GM21737 (cell line): Measurements from ENCODE around the gene CARD11.
"Not testable (repeated sequence)": the region's sequence is repeated elsewhere in the genome, so short reads cannot be mapped to it uniquely, and the experiment has no call there.

Experiments
- ATAC-seq: cut with Tn5 transposase; IDR thresholded peaks from one replicate; pipeline ENCODE4 v1.9.1; 2021; ENCODE audit warnings: mild to moderate bottlenecking, moderate library complexity; ENCODE audit not compliant: unreplicated experiment

The CARD11 gene

DNA sequence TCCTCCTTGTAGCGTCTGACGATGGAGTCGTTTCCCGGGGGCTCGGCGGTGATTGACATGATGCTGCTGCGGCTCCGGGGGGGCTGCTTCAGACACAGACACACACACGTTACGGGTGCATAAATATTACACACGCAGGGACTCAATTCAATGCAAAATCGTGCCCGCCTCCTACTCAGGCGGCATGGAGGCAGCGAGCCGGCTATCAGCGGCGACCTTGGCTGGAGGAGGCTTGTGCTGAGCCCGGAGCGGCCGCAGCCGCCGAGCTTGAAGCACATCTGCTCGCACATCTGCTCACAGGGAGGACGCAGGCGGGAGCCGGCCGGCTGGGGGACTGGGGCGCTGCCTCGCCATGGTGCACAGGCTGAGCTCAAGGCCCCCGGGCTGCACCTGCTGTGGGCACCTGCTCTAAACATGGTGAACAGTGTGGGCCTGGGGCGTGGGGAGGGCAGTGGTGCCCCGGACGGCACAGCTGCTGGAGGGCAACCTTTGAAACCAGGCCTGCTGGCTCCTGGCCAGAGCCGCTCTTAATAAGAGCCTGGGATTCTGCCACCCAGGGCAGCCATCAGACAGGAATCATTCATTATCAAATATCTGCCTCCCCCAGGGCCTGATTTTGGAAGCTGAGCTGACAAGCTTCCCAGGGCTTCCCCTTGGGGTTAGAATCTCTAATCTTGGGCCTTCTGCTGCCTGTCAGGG, 114.9 kb downstream of the CARD11 start:
- ATAC-seq: no peak

DNA sequence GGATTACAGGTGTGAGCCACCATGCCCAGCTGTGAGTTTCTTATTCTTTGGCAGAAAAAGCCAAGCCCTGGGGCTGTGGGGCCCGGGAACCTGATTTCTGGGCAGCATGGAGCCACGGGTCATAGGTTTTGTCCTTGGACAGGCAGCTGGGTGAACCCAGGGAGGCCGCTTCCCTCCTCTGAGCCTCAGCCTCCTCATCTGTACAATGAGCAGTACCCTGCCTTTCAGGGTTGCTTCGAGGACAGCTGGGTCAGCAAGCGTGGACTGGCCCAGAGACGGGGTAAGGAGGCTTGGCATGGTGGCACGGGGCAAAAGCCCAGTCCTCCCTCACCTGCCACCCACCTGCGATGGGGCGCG, 115.4 kb downstream of the CARD11 start:
- no peak for ATAC-seq

DNA sequence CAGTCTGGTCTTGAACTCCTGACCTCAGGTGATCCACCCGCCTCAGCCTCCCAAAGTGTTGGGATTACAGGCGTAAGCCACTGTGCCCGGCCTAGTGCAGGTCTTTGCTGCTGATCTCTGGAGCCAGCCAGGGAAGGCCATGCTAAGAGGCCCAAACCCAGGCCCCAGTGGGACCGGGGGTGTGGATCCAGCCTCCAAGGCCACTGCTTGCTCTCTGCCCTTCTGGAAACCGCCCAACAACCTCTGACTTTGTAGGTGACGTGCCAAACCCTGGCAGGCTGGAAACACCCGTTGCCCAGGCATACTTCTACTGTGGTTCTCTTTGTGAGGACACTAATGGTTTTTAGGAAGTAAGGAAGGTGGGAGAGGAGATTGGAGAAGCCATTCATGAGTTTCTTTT, 116.1 kb downstream of the CARD11 start:
- no peak for ATAC-seq

DNA sequence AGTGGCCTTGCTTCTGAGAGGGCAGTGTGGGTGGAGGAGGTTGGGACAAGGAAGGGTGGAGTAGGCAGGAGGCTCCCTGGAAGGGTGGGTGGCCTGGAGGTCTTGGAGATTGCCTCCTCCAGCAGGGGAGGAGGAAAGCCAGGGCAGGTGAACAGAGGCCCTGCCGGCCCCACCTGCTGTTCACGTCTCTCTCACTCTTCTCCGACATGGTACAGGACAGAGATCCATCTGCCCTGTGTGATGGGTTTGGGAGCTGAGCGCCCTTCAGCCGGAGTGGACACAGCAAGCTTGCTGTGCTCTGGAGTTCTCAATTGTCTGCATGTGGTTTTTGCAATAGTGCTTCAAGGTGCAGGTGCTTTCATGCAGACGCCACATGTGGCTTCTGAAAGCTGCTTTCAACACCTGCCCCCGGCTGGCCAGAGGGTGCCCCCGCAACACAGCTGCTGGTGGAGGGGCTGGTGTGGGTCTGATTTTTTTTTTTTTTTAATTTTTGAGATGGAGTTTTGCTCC, 116.7 kb downstream of the CARD11 start:
- ATAC-seq: no peak

DNA sequence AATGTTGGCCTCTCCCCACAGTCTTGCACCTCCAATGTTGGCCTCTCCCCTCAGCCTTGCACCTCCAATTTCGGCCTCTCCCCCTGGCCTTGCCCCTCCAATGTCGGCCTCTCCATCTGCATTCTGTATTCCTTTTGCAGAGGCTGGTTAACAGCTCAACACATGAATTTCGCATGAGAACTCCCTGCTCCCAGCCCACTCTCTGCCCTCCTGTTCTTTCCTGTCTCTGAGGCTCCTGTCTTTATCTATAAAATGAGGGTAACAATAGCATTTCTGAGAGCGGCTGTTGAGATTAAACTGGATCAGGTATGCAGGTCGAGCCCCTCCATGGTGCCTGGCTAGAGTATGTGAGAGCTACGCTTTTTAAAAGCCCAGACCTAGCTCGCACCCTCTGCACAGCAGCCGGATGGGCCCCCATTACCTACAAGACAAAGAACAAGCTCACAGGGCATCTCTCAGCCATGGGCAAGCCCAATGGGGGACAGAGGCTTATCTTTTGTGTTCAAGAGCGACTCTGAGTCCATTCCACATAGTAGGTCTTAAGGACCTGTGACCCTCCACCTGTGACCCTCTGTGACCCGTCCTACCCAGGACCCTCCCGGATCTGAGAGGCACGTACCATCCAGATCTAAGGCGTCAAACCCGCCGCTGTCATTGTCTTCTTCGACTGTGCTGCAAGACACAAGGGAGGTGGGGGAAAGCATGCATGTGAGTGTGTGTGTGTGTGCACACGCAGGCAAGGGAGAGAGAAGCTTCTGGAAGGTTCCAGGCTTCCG, 117.4 kb downstream of the CARD11 start:
- no peak for ATAC-seq

DNA sequence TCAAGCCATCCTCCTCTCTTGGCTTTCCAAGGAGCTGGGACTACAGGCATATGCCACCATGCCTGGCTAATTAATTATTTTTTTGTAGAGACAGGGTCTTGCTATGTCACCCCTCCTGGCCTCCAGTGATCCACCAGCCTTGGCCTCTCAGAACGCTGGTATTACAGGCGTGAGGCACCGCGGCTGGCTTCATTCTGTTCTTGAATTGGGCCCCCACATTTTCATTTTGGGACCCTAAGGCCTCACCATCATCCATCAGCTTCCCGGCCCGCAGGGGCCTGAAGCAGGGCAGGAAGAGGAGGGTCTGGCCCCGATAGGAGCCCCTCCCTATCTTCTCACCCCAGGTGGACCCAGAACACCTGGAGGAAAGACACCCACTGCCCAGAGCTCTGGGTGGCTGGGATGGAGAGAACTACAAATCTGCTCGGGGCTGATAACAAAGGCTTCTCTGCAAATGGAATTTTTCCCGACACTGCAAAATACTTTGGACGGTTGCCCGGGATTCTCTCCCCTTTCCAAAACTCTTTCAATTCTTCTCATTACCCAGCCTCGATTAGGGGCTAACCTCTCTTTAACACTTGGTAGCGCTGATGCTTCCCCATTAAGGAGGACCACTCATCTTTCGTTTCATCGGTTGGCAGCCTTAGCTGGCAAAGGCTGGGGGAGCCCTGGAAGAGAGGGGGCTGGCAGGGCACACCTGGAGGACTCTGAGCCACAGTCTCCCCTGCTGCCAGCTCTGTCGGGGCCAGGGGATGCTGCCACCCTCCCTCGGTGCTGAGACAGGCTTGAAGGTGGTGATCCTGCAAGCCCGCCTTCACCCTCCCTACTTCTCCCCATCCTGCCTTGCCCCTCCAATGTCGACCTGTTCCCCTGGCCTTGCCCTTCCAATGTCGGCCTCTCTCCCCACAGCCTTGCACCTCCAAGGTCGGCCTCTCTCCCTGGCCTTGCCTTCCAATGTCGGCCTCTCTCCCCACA, 118.5 kb downstream of the CARD11 start:
- no peak for ATAC-seq

DNA sequence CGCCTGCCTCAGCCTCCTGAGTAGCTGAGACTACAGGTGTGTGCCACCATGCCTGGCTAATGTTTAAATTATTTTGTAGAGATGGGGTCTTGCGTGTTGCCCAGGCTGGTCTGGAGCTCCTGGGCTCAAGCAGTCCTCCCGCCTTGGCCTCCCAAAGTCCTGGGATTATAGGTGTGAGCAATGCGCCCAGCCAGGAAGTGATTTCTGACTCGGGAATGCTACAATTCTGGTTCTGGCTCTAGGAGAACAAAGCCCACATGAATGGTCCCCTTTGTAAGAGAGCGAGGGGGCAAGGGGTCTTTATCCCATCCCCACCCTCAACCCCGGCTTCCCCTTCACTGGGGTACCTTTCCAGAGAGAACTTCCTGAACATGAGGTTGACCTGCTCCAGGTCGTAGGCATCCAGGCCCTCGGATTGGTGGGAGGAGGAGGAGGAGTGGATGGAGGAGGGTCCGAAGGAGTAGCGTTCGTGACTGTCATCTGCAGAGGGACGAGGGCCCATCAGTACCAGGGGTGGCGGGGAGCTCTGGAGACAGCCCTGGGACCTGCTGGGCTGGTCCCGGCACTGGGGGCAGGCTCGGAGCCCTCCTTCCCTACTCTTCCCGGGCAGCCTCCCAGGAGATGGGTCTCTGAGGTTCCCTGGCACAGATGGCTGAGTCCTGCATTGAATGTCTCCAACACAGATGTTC, 119.6 kb downstream of the CARD11 start:
- no peak for ATAC-seq

DNA sequence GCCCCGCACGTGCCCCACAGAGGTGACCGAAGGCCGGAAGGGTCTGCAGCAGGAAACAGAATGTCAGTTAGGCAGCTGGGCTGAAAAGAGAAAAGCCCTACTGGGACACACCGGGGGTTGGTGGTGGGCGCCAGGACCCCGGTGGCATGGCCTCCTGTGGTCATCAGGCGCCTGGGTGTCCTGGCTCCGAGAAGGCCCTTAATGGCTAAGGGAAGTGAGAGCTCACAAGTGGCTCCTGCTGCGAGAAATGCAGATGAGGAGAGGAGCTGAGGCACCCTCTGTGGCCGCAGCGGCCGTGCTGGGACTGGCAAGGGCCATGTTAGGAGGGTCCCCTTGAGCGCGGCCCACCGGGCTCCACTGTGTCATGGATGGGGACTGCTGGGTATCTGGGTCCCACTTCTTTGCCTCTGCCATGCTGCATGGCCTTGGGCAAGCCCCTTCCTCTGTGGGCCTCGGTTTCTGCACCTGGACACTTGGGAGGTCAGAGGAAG, 120.3 kb downstream of the CARD11 start:
- no peak for ATAC-seq

DNA sequence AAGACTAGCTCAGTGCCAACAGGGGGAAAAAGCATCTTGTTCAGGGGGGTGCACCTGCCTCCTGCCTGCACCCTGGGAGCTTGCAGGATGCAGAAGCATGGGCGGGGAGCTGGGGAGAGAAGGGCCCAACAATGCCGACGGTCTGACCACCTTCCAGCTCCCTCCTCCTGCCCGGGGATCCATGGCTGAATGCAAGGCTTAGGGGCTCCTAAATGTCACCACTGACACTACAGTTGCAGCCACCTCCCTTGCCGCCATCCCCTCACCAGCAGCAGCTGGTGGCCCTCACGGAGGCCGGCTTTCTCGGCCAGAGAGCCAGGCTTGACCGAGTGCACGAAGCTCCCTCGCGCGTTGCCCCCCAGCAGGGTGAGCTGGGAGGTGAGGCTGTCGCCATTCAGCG, 120.8 kb downstream of the CARD11 start:
- ATAC-seq: no peak

DNA sequence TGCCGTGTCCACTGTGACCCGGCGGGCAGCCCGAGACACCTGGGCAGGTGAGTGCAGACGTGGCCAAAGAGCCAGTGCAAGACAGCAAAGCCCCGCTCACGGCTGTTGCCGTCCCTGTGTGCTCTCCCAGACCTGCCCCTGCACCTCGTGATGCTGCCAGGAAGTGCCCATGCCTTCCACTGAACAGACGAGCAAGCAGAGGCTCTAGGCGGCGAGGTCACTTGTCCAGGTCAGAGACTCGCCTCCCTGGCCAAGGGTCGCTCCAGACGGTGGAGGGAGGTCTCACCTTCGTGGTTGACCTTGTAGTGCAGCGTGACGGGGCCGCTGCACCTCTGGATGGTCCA, 121.3 kb downstream of the CARD11 start:
- no peak for ATAC-seq

DNA sequence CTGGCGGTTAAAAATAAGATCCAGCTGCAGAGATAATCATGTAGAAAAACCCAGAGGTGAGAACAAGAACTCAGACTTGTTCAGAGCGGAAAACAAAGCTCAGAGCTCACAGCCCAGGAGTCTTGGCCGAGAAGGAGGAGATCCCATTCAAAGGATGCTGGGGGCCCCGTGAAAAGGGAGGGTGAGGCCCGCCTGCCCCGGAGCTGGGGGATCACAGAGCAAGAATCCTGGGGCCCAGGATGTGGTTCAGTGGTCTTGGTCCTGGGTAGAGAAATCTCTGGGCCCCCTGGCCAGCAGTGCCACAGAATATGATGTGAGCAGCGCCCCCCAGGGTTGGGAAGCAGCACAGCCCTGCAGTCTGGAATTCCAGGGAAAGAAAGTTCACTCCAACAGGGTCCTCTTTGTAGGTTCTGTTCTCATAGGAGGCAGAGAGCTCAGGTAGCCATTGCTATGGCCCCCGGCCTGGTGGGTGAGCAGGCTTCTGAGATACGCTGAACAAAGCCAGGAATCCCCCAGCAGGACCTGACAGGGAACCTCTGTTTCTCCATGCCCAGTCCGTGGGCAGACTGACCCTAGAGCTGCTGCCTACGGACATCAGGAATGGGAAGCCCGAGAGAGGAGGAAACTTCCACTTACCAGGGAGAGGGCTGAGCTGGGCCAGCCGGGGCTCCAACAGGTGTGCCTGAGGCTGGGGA, 121.9 kb downstream of the CARD11 start:
- ATAC-seq: no peak

DNA sequence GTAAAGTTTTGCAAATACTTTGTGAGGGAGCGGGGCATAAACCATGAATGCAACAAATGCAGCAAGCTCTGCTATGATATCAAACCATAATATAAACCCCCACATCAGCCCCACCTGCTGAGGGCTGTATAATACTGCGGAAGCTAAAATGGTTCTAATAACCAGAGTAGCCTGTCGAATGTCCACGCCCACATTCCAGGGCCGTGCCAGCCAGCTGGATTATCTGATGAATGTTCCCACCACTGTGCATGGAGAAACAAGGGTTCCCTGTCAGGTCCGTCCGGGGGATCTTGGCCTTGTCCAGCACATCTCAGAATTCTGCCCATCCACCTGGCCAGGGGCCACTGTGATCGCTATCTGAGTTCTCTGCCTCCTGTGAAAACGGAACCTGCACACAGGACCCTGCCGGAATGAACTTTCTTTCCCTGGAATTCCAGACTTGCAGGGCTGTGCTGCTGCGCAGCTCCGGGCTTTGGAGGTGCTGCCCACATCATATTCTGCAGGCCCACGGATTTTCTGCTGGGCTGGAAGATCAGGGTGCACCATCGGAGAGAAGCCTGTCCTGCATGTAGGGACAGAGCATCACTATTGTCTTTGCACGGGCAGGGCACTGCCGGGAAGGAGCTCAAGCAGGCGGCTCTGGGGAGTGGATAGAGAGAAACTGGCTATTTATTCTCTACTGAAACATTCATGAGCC, 122.6 kb downstream of the CARD11 start:
- no peak for ATAC-seq

DNA sequence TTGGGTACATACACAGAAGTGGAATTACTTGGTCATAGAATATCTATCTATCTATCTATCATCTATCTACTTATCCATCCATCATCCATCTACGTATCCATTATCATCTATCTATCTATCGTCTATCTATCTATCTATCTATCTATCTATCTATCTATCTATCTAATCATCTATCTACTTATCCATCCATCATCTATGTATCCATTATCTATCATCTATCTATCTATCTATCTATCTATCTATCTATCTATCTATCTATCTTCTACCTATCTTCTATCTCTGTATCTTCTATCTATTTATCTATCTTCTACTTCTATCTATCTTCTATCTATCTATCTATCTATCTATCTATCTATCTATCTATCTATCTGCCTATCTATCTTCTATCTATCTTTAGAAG, 123.2 kb downstream of the CARD11 start:
- ATAC-seq: not testable (repeated sequence)

DNA sequence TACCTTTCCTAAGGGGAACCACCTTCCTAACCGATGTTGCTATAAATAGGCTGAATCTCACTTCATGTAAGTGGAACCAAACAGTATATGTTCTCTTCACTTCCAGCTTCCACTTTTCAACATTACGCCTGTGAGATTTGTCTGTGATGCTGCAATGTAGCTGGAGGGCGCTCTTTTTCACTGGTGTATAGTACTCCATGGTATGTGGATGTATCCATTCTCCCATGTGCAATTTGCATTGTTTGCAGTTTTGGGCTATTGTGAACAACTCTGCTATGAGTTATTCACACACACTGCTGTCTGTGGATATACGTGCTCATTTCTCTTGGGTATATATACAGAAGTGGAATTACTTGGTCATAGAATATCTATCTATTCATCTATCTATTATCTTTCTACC, 123.6 kb downstream of the CARD11 start:
- ATAC-seq: no peak

DNA sequence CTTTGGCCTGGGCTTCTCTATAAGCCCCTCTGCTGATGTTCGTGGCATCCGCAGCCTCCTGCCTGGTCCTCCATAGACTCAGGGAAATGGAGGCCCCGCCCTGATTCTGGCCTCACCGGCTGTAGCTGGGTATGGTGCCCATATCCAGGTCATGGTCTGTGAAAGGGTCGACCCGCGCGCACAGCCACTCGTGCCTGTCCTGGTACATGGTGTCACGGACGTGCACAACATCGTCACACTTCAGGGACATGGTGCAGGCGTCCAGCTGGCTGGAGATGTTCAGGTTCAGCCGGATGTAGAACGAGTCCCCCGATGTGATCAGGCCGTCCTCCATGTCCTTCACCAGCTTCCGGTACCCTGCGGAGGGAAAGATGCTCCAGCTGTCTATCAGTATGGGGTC, 124.4 kb downstream of the CARD11 start:
- ATAC-seq: no peak

DNA sequence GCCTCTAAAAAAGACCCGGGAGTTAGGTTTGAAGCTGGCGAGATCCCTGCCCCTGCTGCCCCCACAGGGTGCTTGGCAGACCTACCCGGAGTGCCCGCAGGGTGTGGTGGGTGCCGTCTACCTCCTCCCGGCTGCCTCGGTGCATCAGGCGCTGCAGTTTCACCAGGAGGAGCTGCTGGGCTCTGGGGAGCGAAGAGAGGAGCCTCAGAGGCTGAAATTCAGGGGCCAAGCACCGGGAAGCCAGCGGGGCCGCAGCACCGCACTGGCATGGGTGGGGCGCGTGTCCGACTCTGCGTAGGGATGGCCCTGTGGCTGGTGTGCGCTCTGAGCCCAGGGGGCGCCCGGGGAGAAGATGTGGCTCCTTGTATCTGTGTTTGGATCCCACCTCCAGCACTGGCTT, 125.3 kb downstream of the CARD11 start:
- no peak for ATAC-seq

DNA sequence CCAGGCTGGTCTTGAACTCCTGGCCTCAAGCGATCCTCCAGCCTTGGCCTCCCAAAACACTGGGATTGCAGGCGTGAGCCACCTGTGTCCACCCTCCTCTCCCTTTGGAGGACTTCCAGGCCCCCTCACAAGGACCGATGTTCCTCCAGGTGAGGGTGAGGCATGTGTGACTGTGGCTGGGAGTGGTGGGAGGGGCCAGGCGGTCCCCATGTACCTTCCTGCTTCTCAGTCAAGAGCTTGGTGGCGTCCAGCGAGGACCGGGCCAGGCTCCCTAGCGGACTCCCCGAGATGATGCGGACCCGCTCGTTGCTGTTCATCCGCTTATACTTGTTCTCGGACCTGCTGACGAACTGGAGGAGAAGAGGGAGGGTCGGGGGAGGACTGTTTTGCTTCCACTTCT, 128.6 kb downstream of the CARD11 start:
- ATAC-seq: no peak

DNA sequence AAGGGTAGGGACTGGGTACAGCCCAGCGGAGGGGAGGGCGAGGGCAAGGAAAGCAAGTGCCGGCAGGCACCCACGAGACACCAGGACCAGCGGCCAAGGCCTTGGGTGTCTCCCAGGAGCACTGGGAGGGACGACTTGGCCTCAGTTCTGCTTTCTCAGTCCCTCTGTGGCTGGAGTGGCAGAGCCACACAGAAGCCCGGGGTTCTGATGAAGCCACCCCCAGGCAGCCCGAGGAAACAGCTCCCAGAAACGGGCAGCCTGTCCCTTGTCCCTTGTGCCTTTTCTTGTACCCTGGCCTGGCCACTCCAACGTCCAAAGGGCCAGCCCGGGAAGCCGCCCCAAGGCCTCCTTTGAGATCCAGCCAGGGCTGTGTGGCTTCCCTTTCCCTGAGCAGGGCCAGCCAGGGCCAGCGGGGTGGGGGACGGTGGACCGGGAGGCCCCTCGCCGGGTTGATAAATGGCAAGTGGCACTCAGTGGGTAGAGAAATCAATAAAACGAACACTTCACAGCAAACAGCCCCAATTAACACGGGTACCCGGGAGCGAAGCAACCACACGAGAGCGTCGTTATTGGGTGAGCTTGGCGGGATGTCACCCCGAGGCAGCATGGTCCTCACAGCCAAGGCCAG, 129.8 kb downstream of the CARD11 start:
- no peak for ATAC-seq
